ENCODE data around the gene CCER1. TPM values are rescaled to one million over a fixed set of nuclear protein-coding genes. Genes with fewer than 3 reads are reported as not detected.

The CCER1 gene
- total RNA-seq, 1 experiment from 2014 or later: not detected

- Histone ChIP-seq H3K27me3 (ENCODE audit: control insufficient read depth, insufficient read depth, low read length) (no peaks in the 10 kb centered on the region), H3K27ac (ENCODE audit: low read length) (no peak overlapping the region), H3K4me1 (ENCODE audit: control insufficient read depth, insufficient read depth, low read length) (no peaks in the 10 kb centered on the region), H3K36me3 (ENCODE audit: control insufficient read depth, insufficient read depth, low read length) (no peaks in the 10 kb centered on the region), H3K9me3 (ENCODE audit: control insufficient read depth, insufficient read depth, low read depth, low read length) (no peaks in the 10 kb centered on the region), H3K4me3 (ENCODE audit: low read depth in 2 of 2, low read length in 2 of 2) (no peak overlapping the region)
- TF ChIP-seq CTCF (IDR thresholded peaks at IDR 0.05) (no peak), TCF7L2 (IDR thresholded peaks at IDR 0.05; ENCODE audit: low read depth, low read length) (no peak), POLR2AphosphoS5 (IDR thresholded peaks at IDR 0.05; ENCODE audit: low read depth, low read length) (no peak), REST (IDR thresholded peaks at IDR 0.05; ENCODE audit: insufficient read depth in 1 of 2, low read depth in 2 of 2, low read length in 1 of 2) (no peak), SIN3A (IDR thresholded peaks at IDR 0.05; ENCODE audit: borderline replicate concordance, insufficient read depth, low read depth, low read length) (no peak)
- BruUV-seq (replicated peaks): no TSS peak
- in situ Hi-C loops (cut with HindIII; ENCODE audit: low pct_unique_long_range_greater_than_20kb, low sequenced_read_pairs): no loop called here
- no peak for DNase-seq (ENCODE audit: low read depth, low spot score)
- intact Hi-C loops (cut with micrococcal nuclease; ENCODE audit: unreplicated experiment): no loop called here
- ChIA-PET CTCF (no interaction called here), POLR2A (no interaction called here)
- ATAC-seq: no peak
These were observed 37.5 kb downstream of the CCER1 start for GRCh38 chr12:90917431-90917830.

DNA sequence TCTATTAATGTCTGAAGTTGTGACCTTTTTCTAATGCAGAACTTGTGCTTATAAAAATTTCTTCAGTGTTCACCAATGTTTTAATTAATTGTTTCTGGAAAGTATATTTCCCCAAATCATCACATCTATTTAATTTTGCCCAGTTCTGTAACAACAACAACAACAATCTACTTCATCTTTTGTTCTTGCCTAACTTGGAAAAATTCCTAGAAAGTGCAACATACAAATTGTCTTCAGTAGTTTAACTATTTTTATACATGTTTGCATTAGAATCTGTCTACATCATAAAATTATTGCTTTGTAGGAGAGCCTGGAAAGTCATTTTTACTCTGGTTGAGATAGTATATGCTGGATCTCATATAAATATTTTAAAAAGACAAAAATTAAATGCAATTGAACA, 38.5 kb downstream of the CCER1 start:
- Histone ChIP-seq H3K9me3 (ENCODE audit: control insufficient read depth, insufficient read depth, low read depth, low read length) (no peaks in the 10 kb centered on the region), H3K27ac (ENCODE audit: low read length) (no peak overlapping the region), H3K27me3 (ENCODE audit: control insufficient read depth, insufficient read depth, low read length) (no peaks in the 10 kb centered on the region), H3K36me3 (ENCODE audit: control insufficient read depth, insufficient read depth, low read length) (no peaks in the 10 kb centered on the region), H3K4me3 (ENCODE audit: low read depth in 2 of 2, low read length in 2 of 2) (no peak overlapping the region), H3K4me1 (ENCODE audit: control insufficient read depth, insufficient read depth, low read length) (no peaks in the 10 kb centered on the region)
- DNase-seq (ENCODE audit: low read depth, low spot score) (no peak), ATAC-seq (no peak)
- ChIA-PET CTCF (no interaction called here), POLR2A (no interaction called here)
- no TSS peak for BruUV-seq (replicated peaks)
- in situ Hi-C loops (cut with HindIII; ENCODE audit: low pct_unique_long_range_greater_than_20kb, low sequenced_read_pairs) (no loop called here), intact Hi-C loops (cut with micrococcal nuclease; ENCODE audit: unreplicated experiment) (no loop called here)
- TF ChIP-seq CTCF (IDR thresholded peaks at IDR 0.05) (no peak), SIN3A (IDR thresholded peaks at IDR 0.05; ENCODE audit: borderline replicate concordance, insufficient read depth, low read depth, low read length) (no peak), REST (IDR thresholded peaks at IDR 0.05; ENCODE audit: insufficient read depth in 1 of 2, low read depth in 2 of 2, low read length in 1 of 2) (no peak), TCF7L2 (IDR thresholded peaks at IDR 0.05; ENCODE audit: low read depth, low read length) (no peak), POLR2AphosphoS5 (IDR thresholded peaks at IDR 0.05; ENCODE audit: low read depth, low read length) (no peak)

Measured in Panc1 (cell line).